AG04449 (cell line): Measurements from ENCODE around the gene P2RX2.
"Not testable (repeated sequence)": the region's sequence is repeated elsewhere in the genome, so short reads cannot be mapped to it uniquely, and the experiment has no call there.

Experiments used
- CTCF ChIA-PET: fragments of 350-600 bp; formaldehyde crosslinking; extraction: SDS; loops from one replicate; lab custom pipeline; 2021; ENCODE audit warnings: antibody characterized with exemption; lab: Yijun Ruan, JAX
- POLR2A ChIA-PET: fragments of 400-600, 350-600 bp; formaldehyde crosslinking; extraction: SDS; loops from one replicate; lab custom pipeline; 2020; ENCODE audit warnings: antibody characterized with exemption, inconsistent platforms; lab: Yijun Ruan, JAX
- DNase-seq: peaks from one replicate; pipeline ENCODE4 v3.0.0-alpha.2; 2010; ENCODE audit warnings: low read depth, low spot score
- H3K4me3 ChIP-seq: 2 replicates; pipeline ENCODE4 v1.5.1; 2011; ENCODE audit warnings: low read depth, mild to moderate bottlenecking, control low read depth, low read length
- CTCF ChIP-seq: IDR thresholded peaks from one replicate; pipeline ENCODE4 v1.5.1; 2011; ENCODE audit warnings: mild to moderate bottlenecking, moderate library complexity, low read length, control low read depth, inconsistent platforms; ENCODE audit not compliant: insufficient read depth; ENCODE audit errors: missing control alignments

P2RX2 gene

GRCh38 chr12:132597333-132598316 lies 21.0 kb upstream of the P2RX2 start:
- no peak for DNase-seq
- no peak for TF ChIP-seq CTCF
- H3K4me3 ChIP-seq: peak overlapping the region; percentile 50
- CTCF ChIA-PET: interaction anchor here (2.0 kb wide), 1 partner anchor 182 kb away, joined by 7 read pairs; no protein-coding TSS in a partner anchor
- POLR2A ChIA-PET: no interaction called here

- ChIA-PET CTCF (interaction anchor here (0.9 to 13.0 kb wide), 5 partner anchors 16 to 185 kb away, joined by 3 to 214 read pairs (median 14); partner anchors contain the start of genes LRCOL1 and P2RX2), POLR2A (interaction anchor here (1.1 kb wide), 1 partner anchor 10 kb away, joined by 5 read pairs; the partner anchor contains the start of gene LRCOL1)
- not testable (repeated sequence) for DNase-seq, H3K4me3 ChIP-seq
These were observed 19.1 kb upstream of the P2RX2 start for GRCh38 chr12:132599502-132599901.

- CTCF ChIA-PET: interaction anchor here (1.2 to 13.0 kb wide), 5 partner anchors 16 to 186 kb away, joined by 3 to 214 read pairs (median 14); partner anchors contain the start of genes LRCOL1 and P2RX2
- TF ChIP-seq CTCF: peak; percentile 85
- POLR2A ChIA-PET: no interaction called here
- no peak for DNase-seq
- peak overlapping the region; percentile 54 for H3K4me3 ChIP-seq
These were observed 18.2 kb upstream of the P2RX2 start for GRCh38 chr12:132600048-132601032.

- H3K4me3 ChIP-seq: no peak overlapping the region
- CTCF ChIA-PET: interaction anchor here (1.2 to 13.0 kb wide), 5 partner anchors 15 to 186 kb away, joined by 4 to 214 read pairs (median 14); partner anchors contain the start of genes LRCOL1 and P2RX2
- POLR2A ChIA-PET: no interaction called here
- TF ChIP-seq CTCF: no peak
- no peak for DNase-seq
These were observed 17.2 kb upstream of the P2RX2 start for GRCh38 chr12:132601171-132601883.

- no peak for DNase-seq
- ChIA-PET POLR2A (no interaction called here), CTCF (interaction anchor here (1.8 to 13.0 kb wide), 2 partner anchors 13 to 34 kb away, joined by 4 to 214 read pairs; partner anchors contain the start of genes LRCOL1 and P2RX2)
- no peak for TF ChIP-seq CTCF
- H3K4me3 ChIP-seq: no peak overlapping the region
These were observed 15.9 kb upstream of the P2RX2 start for GRCh38 chr12:132602572-132603239.
